K562 (cell line): Measurements from ENCODE around the gene NFIC. TPM values are rescaled to one million over a fixed set of nuclear protein-coding genes. Genes with fewer than 3 reads are reported as not detected.

Source experiments
- ATAC-seq: fragments of 200-7000 bp; cut with Tn5 transposase; 3 replicates; pipeline ENCODE4 v1.9.1; 2020; ENCODE audit warnings: moderate library complexity
- BruUV-seq: library from RNA; stranded (reverse); fragments of 400-500 nt; replicated peaks from 2 replicates; lab custom pipeline; 2021; lab: Mats Ljungman, UMichigan
- CTCF ChIA-PET: fragments of 300-600 bp; formaldehyde crosslinking; extraction: SDS; loops from one replicate; lab custom pipeline; 2021; ENCODE audit warnings: low intra/inter-chr PET ratio; lab: Yijun Ruan, JAX
- POLR2A ChIA-PET: fragments of 300-600, 350-650 bp; sonication (Branson Sonifier 250); formaldehyde crosslinking; extraction: SDS; loops from one replicate; lab custom pipeline; 2021; ENCODE audit warnings: antibody characterized with exemption, inconsistent platforms; lab: Yijun Ruan, JAX
- DNase-seq, 4 experiments: peaks; one replicate each; pipeline versions ENCODE4 v3.0.0 to v3.0.0-alpha.2; 2011 to 2018; ENCODE audit warnings: low spot score in 3 of 4, mixed read lengths in 3 of 4; ENCODE audit errors: extremely low read depth in 1 of 4
- FAIRE-seq: peaks from 2 replicates; lab custom pipeline; 2011; peaks lifted over from hg19 to GRCh38; lab: Jason Lieb, UNC
- H2AFZ ChIP-seq: 2 replicates; pipeline ENCODE4 v1.6.0; 2011; ENCODE audit warnings: low read depth, low read length, control low read depth, inconsistent platforms
- H3K27ac ChIP-seq: fragments of 200-600 bp; 3 replicates; pipeline ENCODE4 v1.8.0; 2011; ENCODE audit warnings: low read depth, mild to moderate bottlenecking, control low read depth, inconsistent platforms, low read length, moderate library complexity, mixed read lengths; ENCODE audit errors: extremely low read depth
- H3K27me3 ChIP-seq, 2 experiments: fragments of 300-600 bp in 1 of 2; 2 replicates in 1 of 2; 3 replicates in 1 of 2; pipeline versions ENCODE4 v1.6.0 to v1.8.0; 2011; ENCODE audit warnings: inconsistent platforms in 2 of 2, low read length in 2 of 2, mild to moderate bottlenecking in 1 of 2, mixed read lengths in 1 of 2, moderate library complexity in 1 of 2; ENCODE audit not compliant: control insufficient read depth in 2 of 2, insufficient read depth in 2 of 2
- H3K36me3 ChIP-seq: fragments of 300-600 bp; 3 replicates; pipeline ENCODE4 v1.8.0; 2011; ENCODE audit warnings: mild to moderate bottlenecking, low read length, inconsistent platforms; ENCODE audit not compliant: control insufficient read depth, insufficient read depth
- H3K4me1 ChIP-seq, 2 experiments: fragments of 200-600 bp in 1 of 2; replicated peaks in 1 of 2; 2 replicates in 1 of 2; 3 replicates in 1 of 2; pipeline versions ENCODE4 v1.5.1 to v1.8.0; 2011; ENCODE audit warnings: inconsistent platforms in 2 of 2, low read length in 2 of 2, mild to moderate bottlenecking in 1 of 2, mixed read lengths in 1 of 2, moderate library complexity in 1 of 2; ENCODE audit not compliant: control insufficient read depth in 2 of 2, insufficient read depth in 2 of 2
- H3K4me2 ChIP-seq: 2 replicates; pipeline ENCODE4 v1.6.1; 2011; ENCODE audit warnings: low read length, control low read depth, inconsistent platforms, mixed read lengths; ENCODE audit not compliant: insufficient read depth
- H3K4me3 ChIP-seq: fragments of 200-600 bp; sonication (generic), shearing (Covaris generic); 2 replicates; pipeline ENCODE4 v1.5.1; 2016; ENCODE audit warnings: control low read depth, inconsistent platforms
- H3K79me2 ChIP-seq: fragments of 200-600 bp; 3 replicates; pipeline ENCODE4 v1.8.0; 2011; ENCODE audit warnings: low read length, inconsistent platforms; ENCODE audit not compliant: control insufficient read depth, insufficient read depth
- H3K9ac ChIP-seq, 2 experiments: 2 replicates each; pipeline versions ENCODE4 v1.6.0 to v1.6.1; 2011; ENCODE audit warnings: low read depth in 2 of 2, low read length in 2 of 2, control low read depth in 1 of 2, inconsistent platforms in 1 of 2, mild to moderate bottlenecking in 1 of 2, mixed read lengths in 1 of 2; ENCODE audit not compliant: insufficient read depth in 1 of 2
- H3K9me1 ChIP-seq: one replicate; pipeline ENCODE4 v1.6.0; 2011; ENCODE audit warnings: inconsistent platforms, mild to moderate bottlenecking, low read length, moderate library complexity; ENCODE audit not compliant: control insufficient read depth, insufficient read depth
- H3K9me3 ChIP-seq: replicated peaks from 2 replicates; pipeline ENCODE4 v1.5.1; 2011; ENCODE audit warnings: low read depth, low read length, inconsistent platforms; ENCODE audit not compliant: control insufficient read depth, insufficient read depth
- H4K20me1 ChIP-seq: replicated peaks from 2 replicates; pipeline ENCODE4 v1.6.1; 2011; ENCODE audit warnings: low read length, inconsistent platforms, mixed read lengths; ENCODE audit not compliant: control insufficient read depth, insufficient read depth
- BRD4 ChIP-seq: fragments of 200-600 bp; sonication (generic); IDR thresholded peaks from 2 replicates; pipeline ENCODE4 v1.6.1; 2017; ENCODE audit warnings: inconsistent platforms
- BRF2 ChIP-seq: IDR thresholded peaks from 3 replicates; pipeline ENCODE4 v1.6.1; 2011; ENCODE audit warnings: borderline replicate concordance, mild to moderate bottlenecking; ENCODE audit not compliant: insufficient read length, insufficient read depth
- CREB1 ChIP-seq, 2 experiments: sonication (generic) in 1 of 2; formaldehyde crosslinking in 1 of 2; IDR thresholded peaks; 2 replicates each; pipeline versions ENCODE4 v1.6.1 to v1.8.0; 2012 to 2022; ENCODE audit warnings: inconsistent platforms in 1 of 2, mild to moderate bottlenecking in 1 of 2, missing genetic modification reagents in 1 of 2, moderate library complexity in 1 of 2
- ELK3 ChIP-seq: fragments of 450-650 bp; formaldehyde crosslinking; IDR thresholded peaks from 2 replicates; pipeline ENCODE4 v1.4.0; 2020; ENCODE audit warnings: mild to moderate bottlenecking
- GMEB1 ChIP-seq: fragments of 250-450 bp; sonication (Bioruptor Pico); IDR thresholded peaks from 2 replicates; pipeline ENCODE4 v1.4.0; 2020; ENCODE audit warnings: mild to moderate bottlenecking
- MYBL2 ChIP-seq, 2 experiments: fragments of 450-650 bp in 1 of 2; sonication (generic) in 1 of 2; formaldehyde crosslinking in 1 of 2; IDR thresholded peaks; 2 replicates each; pipeline versions ENCODE4 v1.6.1 to v1.8.1; 2017 to 2022; ENCODE audit warnings: borderline replicate concordance in 1 of 2, inconsistent platforms in 1 of 2, low read depth in 1 of 2, mild to moderate bottlenecking in 1 of 2, missing genetic modification reagents in 1 of 2, moderate library complexity in 1 of 2
- POLR2AphosphoS5 ChIP-seq: IDR thresholded peaks from 2 replicates; pipeline ENCODE4 v1.6.1; 2011; ENCODE audit warnings: mild to moderate bottlenecking, low read depth, low read length, moderate library complexity; ENCODE audit not compliant: control insufficient read depth, insufficient read depth
- YY1 ChIP-seq, 3 experiments: IDR thresholded peaks; 2 replicates each; pipeline ENCODE4 v1.6.1; 2011; ENCODE audit warnings: low read length in 2 of 3, mild to moderate bottlenecking in 2 of 3, moderate library complexity in 2 of 3, borderline replicate concordance in 1 of 3, control low read depth in 1 of 3, low read depth in 1 of 3; ENCODE audit not compliant: insufficient read depth in 3 of 3, insufficient replicate concordance in 2 of 3, control insufficient read depth in 1 of 3, insufficient read length in 1 of 3; ENCODE audit errors: extremely low read depth in 1 of 3
- ZBTB7A ChIP-seq: IDR thresholded peaks from 2 replicates; pipeline ENCODE4 v1.6.1; 2011; ENCODE audit warnings: low read depth, mild to moderate bottlenecking, low read length, moderate library complexity, borderline replicate concordance; ENCODE audit not compliant: control insufficient read depth
- ZNF146 ChIP-seq: IDR thresholded peaks from one replicate; pipeline ENCODE4 v1.6.1; 2018; ENCODE audit warnings: missing compliant biosample characterization; ENCODE audit not compliant: unreplicated experiment
- WGBS: fragments of 100-300 bp; shearing (Covaris generic); methylation state at CpG from one replicate; pipeline ENCODE4 v1.1.6; 2016; ENCODE audit warnings: low coverage, mixed read lengths; ENCODE audit not compliant: insufficient coverage; ENCODE audit errors: missing lambda C conversion rate; 5-methylcytosine and 5-hydroxymethylcytosine counted together
- in situ Hi-C: fragments of 300-500 bp; cut with MboI; formaldehyde crosslinking; loops from 4 replicates; pipeline ENCODE4 v1.15.0; 2018; ENCODE audit warnings: inconsistent platforms, mixed read lengths
- intact Hi-C: fragments of 100-400 bp; cut with micrococcal nuclease; formaldehyde crosslinking; loops from 2 replicates; pipeline ENCODE4 v1.14.2; 2022
- polyA plus RNA-seq, 8 experiments: library from polyadenylated mRNA; depleted of rRNA in 4 of 8; stranded (reverse) in 5 of 8; unstranded in 3 of 8; fragments of >200 nt; fragmentation: Nextera tagmentation in 2 of 8; fragmentation: Illumina TruSeq in 1 of 8; extraction: Ambion mirVana in 2 of 8; extraction: Trizol in 1 of 8; gene quantifications; 2 replicates each; pipeline versions ENCODE4 v1.2.1 to v1.2.3, GENCODE V29; 2011 to 2014; ENCODE audit warnings: inconsistent platforms in 1 of 8, missing spikeins in 1 of 8
- total RNA-seq, 7 experiments: library from RNA; depleted of rRNA in 6 of 7; stranded (reverse); fragments of >200 nt in 6 of 7; fragmentation: Illumina TruSeq in 2 of 7; extraction: Trizol in 2 of 7; gene quantifications; 2 replicates each; pipeline versions ENCODE4 v1.2.1 to v1.2.3, GENCODE V29; 2011 to 2021; ENCODE audit warnings: low replicate concordance in 1 of 7
- TF ChIP-seq, protein P1 (sequence below): fragments of 200-800 bp; sonication (Bioruptor generic); IDR thresholded peaks from 2 replicates; pipeline ENCODE4 v1.6.1; 2017; ENCODE audit warnings: missing genetic modification characterization, missing compliant biosample characterization

NFIC gene
- total and polyA plus RNA-seq, 9 of the 15 experiments (the other 6 are each of a cell fraction or from before 2014, with no cell fraction given): 0.71 to 62.1 (median 6.9) TPM

- no TSS peak for BruUV-seq
- DNase-seq (peak; percentile 49 to 81 (median 72)), ATAC-seq (peak; percentile 5), FAIRE-seq (no peak)
- Histone ChIP-seq H3K27me3 (no peaks in the 10 kb centered on the region), H3K36me3 (peaks cover 21% of the 10 kb centered on the region; the same call in 2 of the 3 replicates), H3K4me1 (peaks cover 42 to 55% of the 10 kb centered on the region in 2 experiments), H3K9ac (peak overlapping the region; percentile 82 to 98; a peak in 3 of 4 replicates), H2AFZ (peak overlapping the region; percentile 75; the same call in 1 of the 2 replicates), H3K27ac (peak overlapping the region; percentile 96), H3K4me3 (peak overlapping the region; percentile 95), H3K79me2 (peaks cover 56% of the 10 kb centered on the region), H3K4me2 (peak overlapping the region; percentile 90), H4K20me1 (peaks cover 16% of the 10 kb centered on the region), H3K9me1 (no peaks in the 10 kb centered on the region), H3K9me3 (no peaks in the 10 kb centered on the region)
- under 1% methylated on average over 22 of the region's 81 CpGs for WGBS
- intact Hi-C loops: loop anchor here (5.0 kb wide), 1 partner anchor 72 kb away; no protein-coding TSS in a partner anchor
- in situ Hi-C loops: no loop called here
- CTCF ChIA-PET: no interaction called here
- POLR2A ChIA-PET: no interaction called here
- TF ChIP-seq BRD4 (no peak), CREB1 (IDR thresholded peaks at IDR 0.05) (no peak), CREB1 (CRISPR knock-in tag; IDR thresholded peaks at IDR 0.05) (no peak), ZBTB7A (peak; percentile 81; the same call in 1 of the 2 replicates), GMEB1 (CRISPR knock-in tag) (no peak), BRF2 (no peak), YY1 (IDR thresholded peaks at IDR 0.05; ENCODE audit: borderline replicate concordance in 1 of 3, control insufficient read depth in 1 of 3, extremely low read depth in 1 of 3, insufficient read depth in 3 of 3, insufficient read length in 1 of 3, insufficient replicate concordance in 2 of 3, low read depth in 1 of 3, low read length in 2 of 3) (peak; percentile 30 to 91 (median 83)), ELK3 (CRISPR knock-in tag) (no peak), ZNF146 (CRISPR knock-in tag) (no peak), POLR2AphosphoS5 (no peak), MYBL2 (IDR thresholded peaks at IDR 0.05; ENCODE audit: low read depth) (no peak), MYBL2 (CRISPR knock-in tag; IDR thresholded peaks at IDR 0.05; ENCODE audit: borderline replicate concordance) (no peak)
- TF ChIP-seq, protein P1, sequence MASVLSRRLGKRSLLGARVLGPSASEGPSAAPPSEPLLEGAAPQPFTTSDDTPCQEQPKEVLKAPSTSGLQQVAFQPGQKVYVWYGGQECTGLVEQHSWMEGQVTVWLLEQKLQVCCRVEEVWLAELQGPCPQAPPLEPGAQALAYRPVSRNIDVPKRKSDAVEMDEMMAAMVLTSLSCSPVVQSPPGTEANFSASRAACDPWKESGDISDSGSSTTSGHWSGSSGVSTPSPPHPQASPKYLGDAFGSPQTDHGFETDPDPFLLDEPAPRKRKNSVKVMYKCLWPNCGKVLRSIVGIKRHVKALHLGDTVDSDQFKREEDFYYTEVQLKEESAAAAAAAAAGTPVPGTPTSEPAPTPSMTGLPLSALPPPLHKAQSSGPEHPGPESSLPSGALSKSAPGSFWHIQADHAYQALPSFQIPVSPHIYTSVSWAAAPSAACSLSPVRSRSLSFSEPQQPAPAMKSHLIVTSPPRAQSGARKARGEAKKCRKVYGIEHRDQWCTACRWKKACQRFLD: 0 out of 2 replicates have a peak, but pooled peaks have one; percentile 36
Observed at GRCh38 chr19:3359919-3360420, 6.4 kb upstream of the NFIC start.
